ENCODE measurements around the gene ANOS1. TPM values are rescaled to one million over a fixed set of nuclear protein-coding genes. Genes with fewer than 3 reads are reported as not detected.

Gene ANOS1
- total RNA-seq, 1 experiment from 2014 or later, result 54.9 TPM

GRCh38 chrX:8627796-8628195, 104.1 kb downstream of the ANOS1 start:
- Mint-ChIP-seq H3K4me3 (no peak overlapping the region), H3K27ac (no peak overlapping the region; a peak in 1 of 7 replicates)

More at GRCh38 chrX:8627796-8628195, 104.1 kb downstream of the ANOS1 start:
- H3T11ph ChIP-seq (ENCODE audit: low read length), result no peak overlapping the region
- TF ChIP-seq CTCF (conservative IDR thresholded peaks at IDR 0.05), result no peak
- H2BK15ac ChIP-seq (ENCODE audit: low read depth, low read length), result no peak overlapping the region
- H2BK120ac ChIP-seq (ENCODE audit: low read depth, low read length, poor library complexity, severe bottlenecking), result no peak overlapping the region
- no peak overlapping the region for H3K9ac ChIP-seq (ENCODE audit: extremely low read depth, insufficient read length, low read length)
- Mint-ChIP-seq H3K27me3 (ENCODE audit: low read depth) (no peaks in the 10 kb centered on the region), H3K9me3 (no peaks in the 10 kb centered on the region; a peak in 1 of 5 replicates), H3K36me3 (ENCODE audit: insufficient read depth in 1 of 3, low read depth in 3 of 3) (peaks cover 17 to 31% (median 28%) of the 10 kb centered on the region in 3 experiments), H3K4me1 (peaks cover 18 to 19% of the 10 kb centered on the region in 2 experiments)
- H3K4me2 ChIP-seq (ENCODE audit: insufficient read depth, insufficient read length, low read length), result no peak overlapping the region
- peaks cover 7% of the 10 kb centered on the region; the same call in 1 of the 2 replicates for H3K4me1 ChIP-seq (ENCODE audit: insufficient read depth, low read length)
- no peaks in the 10 kb centered on the region for H3K79me1 ChIP-seq (ENCODE audit: insufficient read depth, low read depth, low read length, poor library complexity, severe bottlenecking)
- no peak overlapping the region for H3K18ac ChIP-seq (ENCODE audit: insufficient read length, low read depth, low read length)
- H2BK20ac ChIP-seq (ENCODE audit: low read depth, low read length, poor library complexity, severe bottlenecking), result no peak overlapping the region
- H3K27ac ChIP-seq (ENCODE audit: insufficient read length, low read depth, low read length), result no peak overlapping the region
- H3K9me3 ChIP-seq (ENCODE audit: control insufficient read depth, low read depth, low read length), result no peaks in the 10 kb centered on the region
- H3K23me2 ChIP-seq (ENCODE audit: insufficient read length, low read depth, low read length, poor library complexity, severe bottlenecking), result no peaks in the 10 kb centered on the region
- no peak overlapping the region for H4K91ac ChIP-seq (ENCODE audit: insufficient read length, low read depth, low read length)
- H2AK5ac ChIP-seq (ENCODE audit: insufficient read length, low read length), result no peak overlapping the region
- no peak overlapping the region for H2BK12ac ChIP-seq (ENCODE audit: insufficient read length, low read depth, low read length)
- H3K14ac ChIP-seq (ENCODE audit: insufficient read depth, low read length), result no peak overlapping the region
- H3K56ac ChIP-seq (ENCODE audit: insufficient read length, low read depth, low read length), result no peak overlapping the region
- no peak overlapping the region for H4K5ac ChIP-seq (ENCODE audit: insufficient read length, low read depth, low read length)
- H2AFZ ChIP-seq (ENCODE audit: low read length), result no peak overlapping the region
- H4K20me1 ChIP-seq (ENCODE audit: control insufficient read depth, insufficient read depth, insufficient read length), result no peaks in the 10 kb centered on the region
- no peak overlapping the region for H2BK5ac ChIP-seq (ENCODE audit: insufficient read length, low read length)
- no peak overlapping the region for H3K23ac ChIP-seq (ENCODE audit: insufficient read length, low read depth, low read length)
- no peak for DNase-seq
- H4K8ac ChIP-seq (replicated peaks; ENCODE audit: insufficient read length, low read depth, low read length), result no peak overlapping the region
- H3K79me2 ChIP-seq (ENCODE audit: insufficient read depth, low read length), result peaks cover 12% of the 10 kb centered on the region; the same call in 1 of the 2 replicates
- no peak overlapping the region for H3K4ac ChIP-seq (ENCODE audit: low read depth, low read length)
- H3K27me3 ChIP-seq (ENCODE audit: insufficient read depth, low read length), result no peaks in the 10 kb centered on the region
